Colonic mucosa (tissue), 4 donors: ENCODE results near the gene MAGI2. TPM values are rescaled to one million over a fixed set of nuclear protein-coding genes. Genes with fewer than 3 reads are reported as not detected.

Experiments used
- DNase-seq: peaks from one replicate; pipeline ENCODE4 v3.0.0-alpha.2; 2020
- H3K27ac ChIP-seq: fragments of 200-600 bp; one replicate; pipeline ENCODE4 v1.8.0; 2021
- H3K27me3 ChIP-seq: fragments of 200-600 bp; one replicate; pipeline ENCODE4 v1.8.0; 2021
- H3K36me3 ChIP-seq: fragments of 200-600 bp; one replicate; pipeline ENCODE4 v1.8.0; 2021
- H3K4me1 ChIP-seq: fragments of 200-600 bp; one replicate; pipeline ENCODE4 v1.8.0; 2021; ENCODE audit warnings: mild to moderate bottlenecking
- H3K4me3 ChIP-seq: fragments of 200-600 bp; one replicate; pipeline ENCODE4 v1.8.0; 2021
- H3K9ac ChIP-seq, 2 donors: one replicate each; pipeline ENCODE4 v1.7.0; 2013; ENCODE audit warnings: control low read depth in 2 of 2, low read depth in 2 of 2, low read length in 2 of 2
- H3K9me3 ChIP-seq: fragments of 200-600 bp; one replicate; pipeline ENCODE4 v1.8.0; 2021
- intact Hi-C: fragments of 100-400 bp; cut with DNase I; formaldehyde crosslinking; loops from one replicate; pipeline ENCODE4 v1.14.1; 2022
- total RNA-seq, 2 donors: library from RNA; stranded (reverse); fragmentation: NEBNext Ultra II Directional in 1 of 2; extraction: Animal tissue kit (Norgen Biotek cat#: 25700) in 1 of 2; gene quantifications; one replicate each; pipeline ENCODE4 v1.2.1, GENCODE V29; 2021
- TF ChIP-seq, protein P1 (sequence below): fragments of 200-600 bp; IDR thresholded peaks from one replicate; pipeline ENCODE4 v1.8.0; 2022; ENCODE audit warnings: antibody characterized with exemption, mild to moderate bottlenecking
- donor health status: healthy.
- donor health status: DM: no; HTN: no; CAD: no.
- donor health status: DM: no; HTN: no; CAD: no.

The MAGI2 gene
- total RNA-seq, 2 donors from 2014 or later, result 1.1 to 2.4 TPM

DNA sequence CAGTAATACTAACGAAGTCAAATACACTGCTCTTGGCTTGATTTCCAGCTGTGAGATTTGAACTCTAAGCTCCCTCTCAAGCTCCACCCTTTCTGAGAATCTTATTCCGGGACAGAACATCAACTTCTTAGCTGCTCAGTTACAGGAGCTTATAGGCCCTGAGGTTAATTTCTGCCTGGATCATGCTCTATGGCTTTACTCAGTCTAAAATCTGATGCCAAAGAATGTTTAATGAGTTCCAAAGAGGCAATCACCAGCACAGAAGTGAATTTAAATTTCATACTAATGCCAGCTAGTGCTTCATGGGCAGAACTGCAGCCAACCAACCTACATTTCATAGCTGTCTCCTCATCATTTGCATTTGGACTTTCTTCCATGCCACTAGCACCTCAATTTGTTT, 707.2 kb downstream of the MAGI2 start:
- no peak overlapping the region for H3K4me3 ChIP-seq
- intact Hi-C loops, result no loop called here
- H3K4me1 ChIP-seq, result no peaks in the 10 kb centered on the region
- H3K9ac ChIP-seq, result no peak overlapping the region
- H3K9me3 ChIP-seq, result no peaks in the 10 kb centered on the region
- H3K27ac ChIP-seq, result no peak overlapping the region
- no peaks in the 10 kb centered on the region for H3K36me3 ChIP-seq
- no peak for DNase-seq
- no peaks in the 10 kb centered on the region for H3K27me3 ChIP-seq
- TF ChIP-seq, protein P1, sequence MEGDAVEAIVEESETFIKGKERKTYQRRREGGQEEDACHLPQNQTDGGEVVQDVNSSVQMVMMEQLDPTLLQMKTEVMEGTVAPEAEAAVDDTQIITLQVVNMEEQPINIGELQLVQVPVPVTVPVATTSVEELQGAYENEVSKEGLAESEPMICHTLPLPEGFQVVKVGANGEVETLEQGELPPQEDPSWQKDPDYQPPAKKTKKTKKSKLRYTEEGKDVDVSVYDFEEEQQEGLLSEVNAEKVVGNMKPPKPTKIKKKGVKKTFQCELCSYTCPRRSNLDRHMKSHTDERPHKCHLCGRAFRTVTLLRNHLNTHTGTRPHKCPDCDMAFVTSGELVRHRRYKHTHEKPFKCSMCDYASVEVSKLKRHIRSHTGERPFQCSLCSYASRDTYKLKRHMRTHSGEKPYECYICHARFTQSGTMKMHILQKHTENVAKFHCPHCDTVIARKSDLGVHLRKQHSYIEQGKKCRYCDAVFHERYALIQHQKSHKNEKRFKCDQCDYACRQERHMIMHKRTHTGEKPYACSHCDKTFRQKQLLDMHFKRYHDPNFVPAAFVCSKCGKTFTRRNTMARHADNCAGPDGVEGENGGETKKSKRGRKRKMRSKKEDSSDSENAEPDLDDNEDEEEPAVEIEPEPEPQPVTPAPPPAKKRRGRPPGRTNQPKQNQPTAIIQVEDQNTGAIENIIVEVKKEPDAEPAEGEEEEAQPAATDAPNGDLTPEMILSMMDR, result no peak

DNA sequence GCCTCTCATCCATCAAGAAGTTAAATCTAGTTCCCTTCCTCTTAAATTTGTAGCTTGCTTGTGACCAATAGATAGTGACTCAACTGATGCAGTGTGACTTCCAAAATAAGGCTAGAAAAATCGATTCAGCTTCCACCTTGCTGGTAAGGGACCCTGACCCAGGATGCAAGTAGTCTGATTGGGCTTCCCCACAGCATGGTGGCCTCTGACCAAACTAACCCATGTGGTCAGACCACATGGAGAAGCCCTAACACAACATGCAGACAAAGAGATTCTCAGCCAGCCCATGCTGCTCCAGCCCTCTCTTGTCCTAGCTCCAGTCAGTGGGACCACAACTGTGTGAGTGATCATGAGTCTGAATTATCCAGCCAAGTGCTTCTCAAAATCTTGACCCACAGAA, 710.8 kb downstream of the MAGI2 start:
- no peak overlapping the region for H3K9ac ChIP-seq
- H3K36me3 ChIP-seq, result no peaks in the 10 kb centered on the region
- H3K27me3 ChIP-seq, result no peaks in the 10 kb centered on the region
- no peak for DNase-seq
- H3K4me3 ChIP-seq, result no peak overlapping the region
- TF ChIP-seq, protein P1, result no peak
- intact Hi-C loops, result no loop called here
- no peak overlapping the region for H3K27ac ChIP-seq
- no peaks in the 10 kb centered on the region for H3K9me3 ChIP-seq
- H3K4me1 ChIP-seq, result no peaks in the 10 kb centered on the region

DNA sequence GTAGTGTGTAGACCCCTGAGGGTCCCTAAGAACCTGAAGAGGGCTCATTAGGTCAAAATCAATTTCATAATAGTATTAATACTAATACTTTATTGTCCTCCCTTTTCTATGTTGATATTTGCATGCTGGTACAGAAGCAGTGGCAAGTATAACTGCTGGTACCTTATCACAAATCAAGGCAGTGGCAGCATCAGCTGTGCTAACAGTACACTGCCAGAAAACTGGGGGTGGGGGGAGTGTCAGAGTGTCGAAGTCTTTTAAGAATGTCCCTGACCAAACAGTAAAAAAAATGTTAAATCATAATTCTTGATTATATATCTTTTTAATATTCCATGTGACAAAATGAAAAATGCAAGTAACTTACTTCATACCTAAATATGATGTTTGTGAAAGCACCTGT, 716.9 kb downstream of the MAGI2 start:
- intact Hi-C loops, result no loop called here
- Histone ChIP-seq H3K9me3 (no peaks in the 10 kb centered on the region), H3K27ac (no peak overlapping the region), H3K4me3 (no peak overlapping the region), H3K36me3 (no peaks in the 10 kb centered on the region), H3K4me1 (no peaks in the 10 kb centered on the region), H3K27me3 (no peaks in the 10 kb centered on the region), H3K9ac (no peak overlapping the region)
- no peak for DNase-seq
- TF ChIP-seq, protein P1, result no peak

DNA sequence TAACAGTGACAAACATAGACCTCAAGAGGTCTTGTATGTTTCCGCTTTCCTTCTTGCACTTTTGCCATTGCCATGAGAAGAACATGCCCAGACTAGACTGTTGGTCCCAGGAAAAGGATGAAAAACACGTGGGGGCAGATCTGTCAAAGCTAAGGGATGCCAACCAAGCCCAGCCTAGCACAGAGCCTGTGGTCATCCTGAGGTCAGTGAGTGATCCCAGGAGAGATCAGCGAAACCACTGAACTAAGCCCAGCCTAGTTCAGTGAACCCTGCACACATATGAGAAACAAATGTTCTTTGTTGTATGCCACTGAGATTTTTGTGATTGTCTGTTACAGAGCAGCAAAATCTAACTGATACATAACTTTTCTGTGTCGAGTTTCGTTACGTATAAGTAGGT, 718.8 kb downstream of the MAGI2 start:
- Histone ChIP-seq H3K27me3 (no peaks in the 10 kb centered on the region), H3K4me3 (no peak overlapping the region), H3K27ac (no peak overlapping the region), H3K9me3 (no peaks in the 10 kb centered on the region), H3K36me3 (no peaks in the 10 kb centered on the region), H3K4me1 (no peaks in the 10 kb centered on the region), H3K9ac (no peak overlapping the region)
- DNase-seq, result no peak
- TF ChIP-seq, protein P1, result no peak
- intact Hi-C loops, result no loop called here

DNA sequence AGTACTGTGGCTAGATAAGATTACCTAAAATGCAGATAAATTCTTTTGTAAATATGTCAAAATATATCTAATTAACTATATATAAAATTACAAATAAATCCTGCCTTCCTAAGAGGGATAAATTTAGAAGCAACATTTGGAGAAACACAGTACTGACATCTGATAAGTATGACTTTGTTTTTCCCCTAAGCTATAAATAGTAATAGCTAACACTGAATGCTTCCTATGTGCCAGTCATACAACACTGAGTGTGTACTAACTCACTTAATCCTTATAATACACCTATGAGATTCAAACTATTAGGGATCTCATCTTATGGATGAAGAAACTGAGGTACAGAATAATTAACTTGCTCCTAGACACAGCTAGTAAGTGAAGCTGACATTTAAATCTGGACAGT, 733.4 kb downstream of the MAGI2 start:
- no peak overlapping the region for H3K9ac ChIP-seq
- intact Hi-C loops, result no loop called here
- no peak overlapping the region for H3K27ac ChIP-seq
- no peaks in the 10 kb centered on the region for H3K4me1 ChIP-seq
- no peak for DNase-seq
- TF ChIP-seq, protein P1, result no peak
- H3K4me3 ChIP-seq, result no peak overlapping the region
- H3K27me3 ChIP-seq, result no peaks in the 10 kb centered on the region
- no peaks in the 10 kb centered on the region for H3K9me3 ChIP-seq
- no peaks in the 10 kb centered on the region for H3K36me3 ChIP-seq

DNA sequence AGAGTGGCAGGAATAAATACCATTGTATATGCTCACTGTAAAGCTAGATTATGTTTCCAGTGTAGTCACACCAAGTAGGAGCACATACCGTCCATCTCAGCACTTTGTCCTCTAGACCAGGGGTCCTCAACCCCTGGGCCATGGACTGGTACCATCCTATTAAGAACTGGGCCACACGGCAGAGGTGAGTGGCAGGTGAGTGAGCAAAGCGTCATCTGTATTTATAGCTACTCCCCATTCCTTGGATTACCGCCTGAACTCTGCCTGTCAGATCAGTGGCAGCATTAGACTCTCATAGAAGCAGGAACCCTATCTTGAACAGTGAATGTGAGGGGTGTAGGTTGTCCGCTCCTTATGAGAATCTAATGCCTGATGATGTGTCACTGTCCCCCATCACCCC, 735.3 kb downstream of the MAGI2 start:
- Histone ChIP-seq H3K36me3 (no peaks in the 10 kb centered on the region), H3K9me3 (no peaks in the 10 kb centered on the region), H3K27me3 (no peaks in the 10 kb centered on the region), H3K27ac (no peak overlapping the region), H3K4me3 (no peak overlapping the region), H3K9ac (no peak overlapping the region), H3K4me1 (no peaks in the 10 kb centered on the region)
- intact Hi-C loops, result no loop called here
- TF ChIP-seq, protein P1, result no peak
- DNase-seq, result no peak
